Mesothelial cell of epicardium (in vitro differentiated cells): Measurements from ENCODE around the gene SELENOI. TPM values are rescaled to one million over a fixed set of nuclear protein-coding genes. Genes with fewer than 3 reads are reported as not detected.
A peak's percentile ranks its signal among the peaks of the same experiment; 100 is the strongest.

Experiments
- DNase-seq, 2 experiments: peaks; one replicate each; pipeline ENCODE4 v3.0.0; 2021; ENCODE audit warnings: low spot score in 2 of 2; ENCODE audit not compliant: unreplicated experiment in 2 of 2
- H3K27ac Mint-ChIP-seq: 2 replicates; pipeline ENCODE4 v1.8.0; 2021; ENCODE audit warnings: mixed read lengths
- H3K27me3 Mint-ChIP-seq: 2 replicates; pipeline ENCODE4 v1.8.0; 2021; ENCODE audit warnings: low read depth, mixed read lengths
- H3K36me3 Mint-ChIP-seq: 2 replicates; pipeline ENCODE4 v1.8.0; 2021; ENCODE audit warnings: mixed read lengths
- H3K4me1 Mint-ChIP-seq: 2 replicates; pipeline ENCODE4 v1.8.0; 2021; ENCODE audit warnings: mixed read lengths
- H3K4me3 Mint-ChIP-seq: 2 replicates; pipeline ENCODE4 v1.8.0; 2021; ENCODE audit warnings: mild to moderate bottlenecking, moderate library complexity, mixed read lengths
- H3K9me3 Mint-ChIP-seq: 2 replicates; pipeline ENCODE4 v1.8.0; 2021; ENCODE audit warnings: mixed read lengths
- CTCF ChIP-seq: fragments of 200-600 bp; sonication (generic); IDR thresholded peaks from one replicate; pipeline ENCODE4 v1.5.0; 2021; ENCODE audit warnings: antibody characterized with exemption; ENCODE audit not compliant: unreplicated experiment
- total RNA-seq: library from RNA; stranded (reverse); gene quantifications from 3 replicates; pipeline ENCODE4 v1.2.1, GENCODE V29; 2021

SELENOI gene
- total RNA-seq, 1 donor from 2014 or later, result 32.0 TPM

- Mint-ChIP-seq H3K27ac (no peak overlapping the region), H3K4me1 (peaks cover 13% of the 10 kb centered on the region), H3K4me3 (no peak overlapping the region), H3K36me3 (no peaks in the 10 kb centered on the region), H3K9me3 (no peaks in the 10 kb centered on the region), H3K27me3 (peaks cover 1% of the 10 kb centered on the region)
- no peak for TF ChIP-seq CTCF
- no peak for DNase-seq
These were observed 8.6 kb upstream of the SELENOI start for GRCh38 chr2:26337298-26337697.

GRCh38 chr2:26340831-26341230 lies 5.1 kb upstream of the SELENOI start:
- Mint-ChIP-seq H3K9me3 (no peaks in the 10 kb centered on the region), H3K4me1 (peaks cover 21% of the 10 kb centered on the region), H3K27me3 (no peaks in the 10 kb centered on the region), H3K27ac (no peak overlapping the region), H3K36me3 (no peaks in the 10 kb centered on the region), H3K4me3 (no peak overlapping the region)
- TF ChIP-seq CTCF, result no peak
- DNase-seq, result no peak

GRCh38 chr2:26344581-26345282 lies 1.2 kb upstream of the SELENOI start:
- H3K27me3 Mint-ChIP-seq, result no peaks in the 10 kb centered on the region
- peaks cover 31% of the 10 kb centered on the region for H3K4me1 Mint-ChIP-seq
- peak overlapping the region; percentile 93 for H3K4me3 Mint-ChIP-seq
- H3K36me3 Mint-ChIP-seq, result no peaks in the 10 kb centered on the region
- peak overlapping the region; percentile 99 for H3K27ac Mint-ChIP-seq
- no peak for TF ChIP-seq CTCF
- no peaks in the 10 kb centered on the region for H3K9me3 Mint-ChIP-seq
- no peak for DNase-seq

GRCh38 chr2:26345283-26345544 lies 729 bp upstream of the SELENOI start:
- Mint-ChIP-seq H3K36me3 (no peaks in the 10 kb centered on the region), H3K4me1 (peaks cover 28% of the 10 kb centered on the region), H3K9me3 (no peaks in the 10 kb centered on the region), H3K27ac (peak overlapping the region; percentile 99), H3K27me3 (no peaks in the 10 kb centered on the region), H3K4me3 (peak overlapping the region; percentile 93)
- no peak for TF ChIP-seq CTCF
- DNase-seq, result no peak

- peak within 1 kb of the TSS; percentile 99 for H3K27ac Mint-ChIP-seq
- no peaks in the 10 kb centered on the region for H3K9me3 Mint-ChIP-seq
- peaks cover 25% of the 10 kb centered on the region for H3K4me1 Mint-ChIP-seq
- TF ChIP-seq CTCF, result no peak
- DNase-seq, result peak; percentile 21 to 53
- H3K36me3 Mint-ChIP-seq, result no peaks in the 10 kb centered on the region
- H3K4me3 Mint-ChIP-seq, result peak within 1 kb of the TSS; percentile 93
- H3K27me3 Mint-ChIP-seq, result no peaks in the 10 kb centered on the region
These were observed 611 bp downstream of the SELENOI start, which contains the start of gene ADGRF3 for GRCh38 chr2:26346454-26347053. TSS of gene ADGRF3 (minus strand) at chr2:26346789. CDS start at chr2:26346234, 555 bp downstream.
